CD4-positive, alpha-beta T cell (primary cell): ENCODE data around the gene TP53I3. TPM values are rescaled to one million over a fixed set of nuclear protein-coding genes. Genes with fewer than 3 reads are reported as not detected.

Experiments used
- ATAC-seq: fragments of 200-7000 bp; cut with Tn5 transposase; one replicate; pipeline ENCODE4 v1.10.0; 2022; ENCODE audit warnings: mild to moderate bottlenecking; ENCODE audit not compliant: poor library complexity
- CTCF ChIA-PET: fragments of 350-600 bp; sonication (Branson Sonifier 250); formaldehyde crosslinking; loops from one replicate; lab custom pipeline; 2021; ENCODE audit warnings: antibody characterized with exemption, inconsistent platforms; lab: Charles Lee
- POLR2A ChIA-PET: fragments of 350-600 bp; sonication (Branson Sonifier 250); formaldehyde crosslinking; loops from one replicate; lab custom pipeline; 2021; ENCODE audit warnings: antibody characterized with exemption, inconsistent platforms; lab: Charles Lee
- DNase-seq, 14 experiments: peaks; one replicate each; pipeline ENCODE4 v3.0.0-alpha.2; 2013 to 2020; ENCODE audit warnings: mixed read lengths in 2 of 14
- H3K27ac ChIP-seq, 2 donors: one replicate each; pipeline versions ENCODE4 v1.5.1 to v1.7.0; 2013; ENCODE audit warnings: low read length in 2 of 2, low read depth in 1 of 2, mild to moderate bottlenecking in 1 of 2
- H3K27me3 ChIP-seq, 2 experiments: 1 replicate in 1 of 2; 2 replicates in 1 of 2; pipeline versions ENCODE4 v1.6.1 to v1.7.0; 2013; ENCODE audit warnings: low read length in 2 of 2, control low read depth in 1 of 2, mild to moderate bottlenecking in 1 of 2, moderate library complexity in 1 of 2; ENCODE audit not compliant: insufficient read depth in 2 of 2, control insufficient read depth in 1 of 2
- H3K36me3 ChIP-seq: one replicate; pipeline ENCODE4 v1.6.1; 2013; ENCODE audit warnings: low read length, control low read depth; ENCODE audit not compliant: insufficient read depth
- H3K4me1 ChIP-seq: one replicate; pipeline ENCODE4 v1.6.1; 2013; ENCODE audit warnings: low read length, control low read depth; ENCODE audit not compliant: insufficient read depth
- H3K4me3 ChIP-seq: one replicate; pipeline ENCODE4 v1.5.1; 2013; ENCODE audit warnings: mild to moderate bottlenecking, low read length, moderate library complexity
- H3K9me3 ChIP-seq, 2 experiments: 1 replicate in 1 of 2; 2 replicates in 1 of 2; pipeline versions ENCODE4 v1.6.1 to v1.7.0; 2013; ENCODE audit warnings: low read length in 2 of 2, mild to moderate bottlenecking in 2 of 2, control low read depth in 1 of 2, moderate library complexity in 1 of 2; ENCODE audit not compliant: control insufficient read depth in 1 of 2, insufficient read depth in 1 of 2
- H3K27ac Mint-ChIP-seq: one replicate; pipeline ENCODE4 v1.8.0; 2020; ENCODE audit warnings: mixed read lengths
- H3K27me3 Mint-ChIP-seq: one replicate; pipeline ENCODE4 v1.8.0; 2021; ENCODE audit warnings: mixed read lengths
- H3K36me3 Mint-ChIP-seq: one replicate; pipeline ENCODE4 v1.8.0; 2021; ENCODE audit warnings: low read depth, mixed read lengths
- H3K4me1 Mint-ChIP-seq: one replicate; pipeline ENCODE4 v1.8.0; 2021; ENCODE audit warnings: low read depth, mixed read lengths
- H3K4me3 Mint-ChIP-seq: one replicate; pipeline ENCODE4 v1.8.0; 2020; ENCODE audit warnings: mild to moderate bottlenecking, mixed read lengths
- H3K9me3 Mint-ChIP-seq: one replicate; pipeline ENCODE4 v1.8.0; 2020; ENCODE audit warnings: mixed read lengths
- CTCF ChIP-seq: fragments of 200-600 bp; IDR thresholded peaks from one replicate; pipeline ENCODE4 v1.8.0; 2022; ENCODE audit warnings: antibody characterized with exemption, mild to moderate bottlenecking
- intact Hi-C, 2 experiments: fragments of 100-400 bp; cut with DNase I in 1 of 2; cut with micrococcal nuclease in 1 of 2; formaldehyde crosslinking; loops; one replicate each; pipeline versions ENCODE4 v1.15.1 to v1.9.0; 2023 to 2025; cut with DNase I, micrococcal nuclease
- total RNA-seq, 174 experiments: library from RNA in 2 of 174; stranded (reverse) in 2 of 174; gene quantifications; one replicate each; pipeline ENCODE4 v1.2.3 and lab custom pipeline; 2021 to 2026

The TP53I3 gene
- total RNA-seq, 2 experiments from 2014 or later, result 0.20 to 0.30 TPM

GRCh38 chr2:24076849-24077534, 7.6 kb downstream of the TP53I3 start:
- H3K4me3 Mint-ChIP-seq, result peak overlapping the region; percentile 97
- CTCF ChIA-PET, result interaction anchor here (0.9 to 2.2 kb wide), 6 partner anchors 8 to 253 kb away, joined by 3 to 23 read pairs (median 4); partner anchors contain the start of genes ATAD2B, TP53I3 and WDCP

GRCh38 chr2:24075915-24076848, 8.5 kb downstream of the TP53I3 start, which contains the start of gene SF3B6:
TSS of gene SF3B6 (minus strand) at chr2:24076326. CDS start at chr2:24076229, 97 bp downstream.
- H3K27ac ChIP-seq, result peak within 1 kb of the TSS; percentile 86 to 95
- intact Hi-C loops, result loop anchor here (1.0 to 10.0 kb wide), 8 partner anchors 29 to 1959 kb away; partner anchors contain the start of genes ATAD2B (in 2 of the 2), CENPO (in 1 of the 2), ITSN2 (in 1 of the 2) and NCOA1 (in 1 of the 2)
- Mint-ChIP-seq H3K27me3 (no peaks in the 10 kb centered on the region), H3K9me3 (no peaks in the 10 kb centered on the region), H3K36me3 (peaks cover 46% of the 10 kb centered on the region), H3K27ac (peak within 1 kb of the TSS; percentile 98), H3K4me1 (peaks cover 41% of the 10 kb centered on the region), H3K4me3 (peak within 1 kb of the TSS; percentile 97)
- ATAC-seq, result peak; percentile 81
- H3K27me3 ChIP-seq, result no peaks in the 10 kb centered on the region
- H3K9me3 ChIP-seq, result no peaks in the 10 kb centered on the region
- POLR2A ChIA-PET, result interaction anchor here (0.6 to 2.8 kb wide), 19 partner anchors 8 to 1802 kb away, joined by 3 to 132 read pairs (median 4); partner anchors contain the start of genes ASXL2, ATAD2B, CENPO and FKBP1B
- H3K4me3 ChIP-seq, result peak within 1 kb of the TSS; percentile 93
- CTCF ChIA-PET, result interaction anchor here (0.9 to 2.2 kb wide), 7 partner anchors 9 to 252 kb away, joined by 3 to 23 read pairs (median 3); partner anchors contain the start of genes ATAD2B, TP53I3 and WDCP
- peaks cover 27% of the 10 kb centered on the region for H3K4me1 ChIP-seq
- no peak for TF ChIP-seq CTCF
- H3K36me3 ChIP-seq, result peaks cover 31% of the 10 kb centered on the region
- DNase-seq, result peak; percentile 98 to 100 (median 100)

More at GRCh38 chr2:24076849-24077534, 7.6 kb downstream of the TP53I3 start:
- peaks cover 27% of the 10 kb centered on the region for H3K4me1 ChIP-seq
- intact Hi-C loops, result loop anchor here (1.0 to 10.0 kb wide), 8 partner anchors 30 to 1958 kb away; partner anchors contain the start of genes ATAD2B (in 2 of the 2), WDCP (in 2 of the 2), CENPO (in 1 of the 2) and ITSN2 (in 1 of the 2)
- no peaks in the 10 kb centered on the region for H3K9me3 ChIP-seq
- Mint-ChIP-seq H3K4me1 (peaks cover 41% of the 10 kb centered on the region), H3K36me3 (peaks cover 45% of the 10 kb centered on the region), H3K27me3 (no peaks in the 10 kb centered on the region), H3K27ac (peak overlapping the region; percentile 98), H3K9me3 (no peaks in the 10 kb centered on the region)
- H3K4me3 ChIP-seq, result peak overlapping the region; percentile 93
- H3K36me3 ChIP-seq, result peaks cover 27% of the 10 kb centered on the region
- ATAC-seq, result no peak
- POLR2A ChIA-PET, result interaction anchor here (0.6 to 2.8 kb wide), 19 partner anchors 8 to 1802 kb away, joined by 3 to 132 read pairs (median 4); partner anchors contain the start of genes ASXL2, ATAD2B, CENPO and FKBP1B
- DNase-seq, result no peak
- no peaks in the 10 kb centered on the region for H3K27me3 ChIP-seq
- no peak for TF ChIP-seq CTCF
- peak overlapping the region; percentile 86 to 95 for H3K27ac ChIP-seq
